Lung (tissue), 12 donors: ENCODE measurements around the gene TOR1B. TPM values are rescaled to one million over a fixed set of nuclear protein-coding genes. Genes with fewer than 3 reads are reported as not detected.
"Not testable (repeated sequence)": the region's sequence is repeated elsewhere in the genome, so short reads cannot be mapped to it uniquely, and the experiment has no call there.

Experiments
- ATAC-seq: fragments of 200-7000 bp; cut with Tn5 transposase; one replicate; pipeline ENCODE4 v1.9.1; 2020; ENCODE audit warnings: moderate number of reproducible peaks; ENCODE audit not compliant: insufficient read depth, low FRiP score
- DNase-seq, 3 donors: peaks; one replicate each; pipeline ENCODE4 v3.0.0-alpha.2; 2013 to 2017
- H3K27ac ChIP-seq, 2 donors: one replicate each; pipeline ENCODE4 v1.5.1; 2013; ENCODE audit warnings: mild to moderate bottlenecking in 2 of 2, moderate library complexity in 2 of 2, control low read depth in 1 of 2, inconsistent platforms in 1 of 2, low read depth in 1 of 2, low read length in 1 of 2
- H3K27me3 ChIP-seq, 3 donors: one replicate each; pipeline ENCODE4 v1.5.1; 2013; ENCODE audit warnings: low read length in 2 of 3; ENCODE audit not compliant: control insufficient read depth in 3 of 3, insufficient read depth in 3 of 3
- H3K36me3 ChIP-seq, 4 donors: one replicate each; pipeline ENCODE4 v1.5.1; 2013; ENCODE audit warnings: low read length in 4 of 4, mild to moderate bottlenecking in 1 of 4, moderate library complexity in 1 of 4; ENCODE audit not compliant: control insufficient read depth in 4 of 4, insufficient read depth in 4 of 4
- H3K4me1 ChIP-seq, 5 donors: one replicate each; pipeline ENCODE4 v1.5.1; 2013; ENCODE audit warnings: low read length in 5 of 5, mild to moderate bottlenecking in 2 of 5, moderate library complexity in 1 of 5; ENCODE audit not compliant: control insufficient read depth in 5 of 5, insufficient read depth in 5 of 5
- H3K4me3 ChIP-seq: one replicate; pipeline ENCODE4 v1.5.1; 2013; ENCODE audit warnings: mild to moderate bottlenecking, control low read depth, moderate library complexity
- H3K9ac ChIP-seq, 2 donors: one replicate each; pipeline ENCODE4 v1.5.1; 2013; ENCODE audit warnings: low read length in 2 of 2, control low read depth in 1 of 2; ENCODE audit not compliant: insufficient read depth in 1 of 2
- H3K9me3 ChIP-seq, 4 donors: one replicate each; pipeline ENCODE4 v1.5.1; 2013; ENCODE audit warnings: low read length in 3 of 4, mild to moderate bottlenecking in 1 of 4, moderate library complexity in 1 of 4; ENCODE audit not compliant: control insufficient read depth in 4 of 4, insufficient read depth in 3 of 4
- CTCF ChIP-seq: IDR thresholded peaks from 2 replicates; pipeline ENCODE4 v1.5.1; 2012; ENCODE audit warnings: mild to moderate bottlenecking; ENCODE audit errors: control extremely low read depth, extremely low read depth
- WGBS, 2 donors: extraction: QIAGEN DNeasy Blood & Tissue Kit; methylation state at CpG; one replicate each; pipeline ENCODE4 v1.1.7; 2013; 5-methylcytosine and 5-hydroxymethylcytosine counted together
- polyA plus RNA-seq, 2 donors: library from polyadenylated mRNA; stranded (reverse); fragments of 200-250 nt; gene quantifications; one replicate each; pipeline ENCODE4 v1.2.1, GENCODE V29; 2013
- total RNA-seq, 2 donors: library from RNA; depleted of rRNA in 1 of 2; stranded (reverse); fragments of >200 nt in 1 of 2; gene quantifications; one replicate each; pipeline ENCODE4 v1.2.1, GENCODE V29; 2014 to 2021
- donor health status: control.
- donor health status: control.
- donor health status: Bipolar disorder and iron deficiency.
- donor health status: healthy.
- donor health status: DM: yes; HTN: yes; CAD: no.

TOR1B gene
- total and polyA plus RNA-seq, 4 donors, result 10.1 to 26.7 (median 26.0) TPM

GRCh38 chr9:129757045-129757444, 45.9 kb upstream of the TOR1B start:
- H3K4me1 ChIP-seq, result peaks cover 0 to 28% (median 6%) of the 10 kb centered on the region in 5 donors
- 41 to 51% methylated on average over 9 of the region's 9 CpGs for WGBS, 2 donors
- H3K9ac ChIP-seq, result no peak overlapping the region
- H3K9me3 ChIP-seq, result no peaks in the 10 kb centered on the region
- TF ChIP-seq CTCF, result no peak
- no peaks in the 10 kb centered on the region for H3K36me3 ChIP-seq
- H3K4me3 ChIP-seq, result no peak overlapping the region
- ATAC-seq (no peak), DNase-seq (no peak)
- H3K27ac ChIP-seq, result no peak overlapping the region
- no peaks in the 10 kb centered on the region for H3K27me3 ChIP-seq

- 82 to 96% methylated on average over 4 of the region's 4 CpGs for WGBS, 2 donors
- Histone ChIP-seq H3K4me1 (peaks cover 0 to 36% (median 9%) of the 10 kb centered on the region in 5 donors), H3K36me3 (no peaks in the 10 kb centered on the region), H3K9me3 (no peaks in the 10 kb centered on the region), H3K9ac (no peak overlapping the region), H3K27me3 (no peaks in the 10 kb centered on the region), H3K27ac (no peak overlapping the region), H3K4me3 (no peak overlapping the region)
- DNase-seq (no peak), ATAC-seq (no peak)
- no peak for TF ChIP-seq CTCF
Measured at GRCh38 chr9:129759319-129759718, 43.7 kb upstream of the TOR1B start.

DNA sequence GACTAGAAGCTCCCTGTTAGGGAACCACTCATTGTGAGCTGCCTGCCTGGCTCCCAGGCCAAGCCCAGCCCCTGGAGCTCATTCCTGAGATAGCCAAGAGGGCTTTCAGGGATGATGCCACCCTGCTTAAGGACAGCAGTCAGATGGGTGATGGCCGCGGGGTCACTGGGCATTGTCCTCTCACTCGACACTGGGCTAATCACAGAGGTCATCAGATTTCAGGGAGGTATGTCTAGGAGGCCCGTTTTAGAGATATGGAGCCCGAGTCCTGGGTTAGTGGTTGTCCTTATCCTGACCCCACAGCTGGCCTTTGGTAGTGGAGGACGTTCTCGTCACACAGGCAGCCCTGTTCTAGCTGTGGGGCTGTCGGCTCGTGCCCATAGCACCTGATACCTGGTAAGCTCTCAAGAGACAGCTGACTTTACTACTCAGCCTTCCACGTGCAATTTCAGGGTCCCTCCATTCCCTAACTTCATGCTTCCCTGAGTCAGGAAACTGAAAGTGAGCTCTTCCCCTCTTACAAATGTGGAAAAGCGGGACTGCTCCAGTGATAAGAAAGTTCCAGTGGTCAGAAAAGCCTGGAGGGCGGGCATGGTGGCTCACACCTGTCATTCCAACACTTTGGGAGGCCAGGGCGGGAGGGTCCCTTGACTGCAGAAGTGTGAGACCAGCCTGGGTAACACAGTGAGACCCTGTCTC, 43.0 kb upstream of the TOR1B start:
- peak overlapping the region in 1 of 2 donors; percentile 3 for H3K9ac ChIP-seq
- no peak overlapping the region for H3K4me3 ChIP-seq
- no peaks in the 10 kb centered on the region for H3K36me3 ChIP-seq
- H3K4me1 ChIP-seq, result peaks cover 0 to 37% (median 9%) of the 10 kb centered on the region in 5 donors
- no peak overlapping the region for H3K27ac ChIP-seq
- no peaks in the 10 kb centered on the region for H3K9me3 ChIP-seq
- TF ChIP-seq CTCF, result no peak
- 72 to 90% methylated on average over 13 of the region's 13 CpGs for WGBS, 2 donors
- no peak for ATAC-seq
- DNase-seq, result no peak
- no peaks in the 10 kb centered on the region for H3K27me3 ChIP-seq

- 91 to 96% methylated on average over 7 of the region's 7 CpGs for WGBS, 2 donors
- DNase-seq, ATAC-seq, H3K9me3 ChIP-seq, H3K4me3 ChIP-seq, H3K27me3 ChIP-seq, H3K9ac ChIP-seq, H3K36me3 ChIP-seq: not testable (repeated sequence)
- H3K4me1 ChIP-seq, result peaks cover 0 to 37% (median 9%) of the 10 kb centered on the region in 5 donors
- peak overlapping the region in 1 of 2 donors; percentile 29 for H3K27ac ChIP-seq
Measured at GRCh38 chr9:129760784-129761183, 42.2 kb upstream of the TOR1B start.
